Astrocyte of the hippocampus (primary cell): ENCODE results near the gene RBM38.

Experiments
- DNase-seq: peaks from one replicate; pipeline ENCODE4 v3.0.0; 2011; ENCODE audit warnings: low read depth, low spot score

The RBM38 gene

GRCh38 chr20:57374931-57375651 is 16.1 kb upstream of the RBM38 start:
- no peak for DNase-seq

DNA sequence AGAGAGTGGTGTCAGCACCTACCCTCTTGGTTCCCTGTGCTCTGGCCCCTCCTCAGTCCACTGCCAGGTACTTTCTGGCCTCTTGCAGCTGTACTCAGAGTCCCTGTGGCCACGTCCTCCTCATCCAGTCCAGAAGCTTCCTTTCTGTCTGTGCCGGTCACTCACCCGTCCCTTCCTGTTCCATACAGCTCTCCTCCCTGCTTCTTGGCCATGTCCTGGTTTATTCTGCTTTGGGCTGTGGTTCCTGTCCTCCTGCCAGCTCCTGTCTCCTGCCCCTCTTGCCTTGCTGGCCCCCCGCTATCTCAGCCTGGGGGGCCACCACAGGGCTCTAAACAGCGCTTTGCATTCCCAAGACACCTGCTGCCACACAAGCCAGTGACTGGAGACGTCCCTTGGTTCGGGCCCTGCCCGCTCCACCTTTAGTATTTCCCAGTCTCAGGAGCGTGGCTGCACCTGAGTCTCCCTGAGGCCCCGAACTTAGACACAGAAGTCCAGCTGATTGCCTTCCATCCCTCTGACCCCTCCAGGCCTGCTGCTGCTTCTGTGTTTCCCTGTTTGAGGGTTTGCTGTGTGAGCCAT is 15.5 kb upstream of the RBM38 start:
- no peak for DNase-seq

DNA sequence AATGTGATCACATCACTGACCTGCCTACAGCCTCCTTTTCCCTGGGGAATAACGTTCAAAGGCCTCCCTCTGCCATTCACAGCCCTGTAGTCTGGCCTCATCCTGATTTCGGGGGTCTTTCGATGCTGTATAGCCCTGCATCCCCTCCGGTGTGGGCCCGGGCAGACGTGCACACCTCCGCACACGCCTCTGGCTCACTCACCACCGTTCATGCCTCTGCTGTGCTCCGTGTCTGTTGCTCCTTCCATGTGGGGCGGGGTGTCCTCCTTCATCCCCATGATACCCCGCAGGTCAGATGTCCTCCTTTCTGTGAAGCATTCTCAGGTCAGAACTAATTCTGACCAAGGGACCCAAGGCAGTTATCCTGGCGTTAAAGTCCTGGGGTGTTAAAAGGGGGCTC is 13.8 kb upstream of the RBM38 start:
- DNase-seq = no peak

- no peak for DNase-seq
Measured at GRCh38 chr20:57378107-57378506, 13.1 kb upstream of the RBM38 start.

- no peak for DNase-seq
Measured at GRCh38 chr20:57378646-57379262, 12.4 kb upstream of the RBM38 start.

GRCh38 chr20:57379263-57379647 is 11.9 kb upstream of the RBM38 start:
- DNase-seq = no peak

- DNase-seq = no peak
Measured at GRCh38 chr20:57380081-57380750, 11.0 kb upstream of the RBM38 start.

GRCh38 chr20:57381596-57382503 is 9.3 kb upstream of the RBM38 start:
- DNase-seq = peak; percentile 85

GRCh38 chr20:57382516-57382915 is 8.7 kb upstream of the RBM38 start:
- no peak for DNase-seq

GRCh38 chr20:57383447-57384347 is 7.5 kb upstream of the RBM38 start:
- DNase-seq = no peak

DNA sequence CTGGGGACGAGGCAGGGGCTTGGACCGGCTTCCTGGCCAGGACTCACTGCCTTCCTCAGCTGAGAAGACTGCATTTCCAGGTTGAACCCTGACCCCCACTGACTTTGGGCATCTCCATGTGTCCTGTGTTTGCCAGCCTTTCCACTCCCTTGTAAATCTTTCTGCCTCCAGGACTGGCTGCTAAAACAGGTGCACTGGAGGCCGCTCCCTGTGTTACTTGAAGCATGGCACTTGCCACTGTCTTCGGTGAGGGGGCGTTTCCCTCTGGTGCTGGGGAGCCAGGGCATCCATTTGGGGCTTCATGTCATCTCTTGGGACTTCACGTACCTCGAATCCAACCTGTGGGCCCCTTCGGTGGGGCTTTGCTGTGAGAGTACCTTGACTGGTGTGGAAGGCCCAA is 6.7 kb upstream of the RBM38 start:
- DNase-seq = no peak

DNA sequence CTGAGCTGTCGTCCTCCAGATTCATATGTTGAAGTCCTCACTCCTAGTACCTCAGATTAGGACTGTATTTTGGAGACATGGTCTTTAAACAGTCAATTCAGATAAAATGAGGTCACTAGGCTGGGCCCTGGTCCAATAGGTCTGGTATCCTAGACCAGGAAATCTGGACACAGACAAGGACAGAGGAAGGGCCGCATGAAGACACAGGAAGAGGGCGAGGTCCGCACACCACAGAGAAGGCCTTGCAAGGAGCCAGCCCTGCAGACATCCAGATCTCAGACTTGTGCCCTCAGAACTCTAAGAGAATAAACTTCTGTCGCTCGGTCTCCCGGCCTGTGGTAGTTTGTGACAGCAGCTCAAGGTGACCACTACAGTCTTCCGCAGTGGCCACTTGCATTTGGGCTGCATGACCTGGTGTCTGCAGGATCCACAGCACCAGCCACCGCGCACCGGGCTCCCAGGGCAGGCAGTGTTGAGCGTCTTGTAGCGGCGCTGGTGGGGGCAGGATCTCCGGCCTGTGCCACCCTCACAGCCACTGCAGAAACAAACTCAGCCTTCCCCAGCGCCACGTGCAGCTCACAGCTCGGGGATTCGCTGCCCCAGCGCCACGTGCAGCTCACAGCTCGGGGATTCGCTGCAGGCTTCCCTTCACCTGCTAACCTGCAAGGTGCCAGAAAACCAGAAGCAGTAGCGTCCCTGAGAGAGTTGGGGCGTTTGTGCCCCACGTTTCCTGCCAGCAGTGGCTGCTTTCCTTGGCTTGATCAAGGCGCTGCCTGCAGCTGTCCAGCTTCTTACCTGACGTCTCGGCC is 6.0 kb upstream of the RBM38 start:
- DNase-seq = no peak

- no peak for DNase-seq
Measured at GRCh38 chr20:57385940-57386339, 5.3 kb upstream of the RBM38 start.

GRCh38 chr20:57386762-57387161 is 4.4 kb upstream of the RBM38 start:
- no peak for DNase-seq

DNA sequence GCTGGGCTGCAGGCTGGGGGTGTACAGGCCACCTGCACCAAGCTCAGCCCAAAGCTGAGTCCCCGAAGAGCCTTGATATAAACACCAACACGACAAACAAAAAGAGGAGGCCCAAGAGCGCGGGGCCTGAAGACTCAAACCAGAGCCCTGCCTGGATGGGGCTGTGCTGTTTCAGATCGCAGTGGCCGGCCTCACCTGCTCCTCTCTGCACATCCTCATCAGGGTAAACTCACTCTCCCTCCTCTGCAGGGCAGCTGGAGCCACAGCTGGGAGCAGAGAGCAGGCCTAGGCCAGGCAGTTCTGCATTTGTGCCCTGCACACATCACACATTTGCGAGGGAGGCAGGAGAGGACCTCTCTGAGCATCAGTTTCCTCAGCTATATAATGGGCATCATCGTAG is 3.7 kb upstream of the RBM38 start:
- DNase-seq = no peak

- DNase-seq = no peak
Measured at GRCh38 chr20:57387945-57388371, 3.2 kb upstream of the RBM38 start.

DNA sequence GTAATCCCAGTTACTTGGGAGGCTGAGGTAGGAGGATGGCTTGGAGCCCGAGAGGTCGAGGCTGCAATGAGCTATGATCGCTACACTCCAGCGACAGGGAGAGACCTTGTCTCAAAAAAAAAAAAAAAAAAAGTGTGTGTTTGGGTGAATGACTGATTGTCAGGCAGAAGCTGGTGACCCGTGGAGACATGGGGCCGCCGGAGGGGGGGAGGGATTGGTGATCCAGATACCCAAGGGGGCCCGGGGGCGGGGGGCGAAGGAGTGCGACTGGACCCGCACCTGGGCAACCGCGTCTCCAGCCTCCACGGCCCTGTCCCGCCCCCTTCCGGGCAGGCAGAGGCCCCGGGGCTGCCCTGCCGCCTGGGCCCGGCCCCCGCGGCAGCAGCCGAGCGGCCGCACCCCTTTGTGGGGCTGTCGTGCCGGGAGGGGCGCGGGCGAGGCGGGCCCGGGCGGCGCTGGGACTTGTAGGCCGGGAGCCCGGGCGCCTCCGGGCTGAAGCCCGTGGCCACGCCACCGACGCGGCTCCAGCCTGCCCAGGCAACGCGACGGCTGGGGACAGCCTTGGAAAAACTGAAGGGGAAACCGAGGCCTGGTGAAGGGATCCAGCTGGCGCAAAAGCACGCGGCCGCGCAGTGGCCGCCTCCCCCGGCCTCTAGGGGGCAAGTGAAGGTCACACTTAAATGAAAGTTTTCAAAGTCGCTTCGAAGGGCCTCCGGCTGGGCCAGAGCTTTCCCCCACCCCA is 2.1 kb upstream of the RBM38 start:
- DNase-seq = peak; percentile 80

DNA sequence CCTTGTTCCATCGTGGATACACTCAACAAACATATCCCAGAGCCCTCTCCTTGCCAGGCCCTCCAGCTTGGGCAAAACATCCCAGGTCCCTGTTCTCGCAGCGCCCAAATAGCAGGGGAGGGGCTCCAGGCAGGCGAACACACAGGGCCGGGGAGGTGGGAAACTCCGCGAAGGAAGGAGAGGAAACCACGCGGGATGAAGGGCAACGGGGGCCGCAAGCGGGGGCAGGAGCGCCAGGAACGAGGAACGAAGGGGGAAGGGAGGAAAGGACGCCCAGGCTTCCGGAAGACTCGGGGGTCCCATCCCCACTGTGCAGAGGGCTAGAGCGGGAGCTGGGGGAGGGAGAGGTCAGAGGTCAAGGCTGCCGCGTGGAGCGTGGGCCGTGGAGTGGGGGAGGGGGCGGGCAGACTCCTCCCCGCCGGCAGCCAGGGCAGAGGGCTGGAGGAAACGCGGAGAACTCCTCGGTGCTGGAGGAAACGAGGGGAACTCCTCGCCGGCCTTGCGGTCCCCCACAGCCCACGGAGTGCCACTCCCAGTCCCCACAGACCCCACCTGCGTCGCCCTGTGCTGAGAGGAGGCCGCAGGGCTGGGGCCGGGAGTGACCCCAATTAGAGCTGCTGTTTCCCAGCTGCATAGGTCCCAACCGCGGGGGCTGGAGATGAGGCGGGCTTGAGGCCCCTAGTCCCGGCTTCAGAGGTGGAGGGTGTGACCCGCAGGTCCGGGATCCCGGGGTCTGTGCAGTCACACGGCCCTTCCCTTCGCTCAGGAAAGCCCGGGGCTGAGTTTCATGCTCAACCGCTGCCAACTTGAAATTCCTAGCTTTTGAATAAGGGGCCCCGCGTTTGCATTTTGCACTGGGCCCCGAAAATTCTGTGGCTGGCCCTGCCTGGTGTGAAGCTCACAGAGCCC is 1.2 kb upstream of the RBM38 start:
- no peak for DNase-seq
